ENCODE data around the gene LOC128125822.

Gene LOC128125822

DNA sequence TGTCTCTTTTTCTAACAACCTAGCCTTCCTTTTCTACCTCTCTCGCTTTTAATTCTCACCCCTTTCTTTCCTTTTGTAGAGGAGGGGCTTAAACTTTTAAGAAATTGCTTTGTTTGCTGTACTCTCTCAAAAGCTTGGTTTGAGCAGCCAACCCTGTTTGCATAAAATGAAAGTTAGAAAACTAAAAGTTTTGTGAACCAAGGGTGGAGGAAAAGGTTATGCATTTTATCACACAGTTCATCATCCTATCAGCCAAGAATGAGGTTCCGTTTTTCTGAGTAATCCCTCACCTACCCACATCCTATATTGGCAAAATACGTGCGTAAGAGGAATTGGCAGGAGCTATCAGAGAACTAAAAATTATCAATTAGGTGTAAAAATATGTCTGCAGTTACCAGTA is 42.8 kb upstream of the LOC128125822 start:
- no peak overlapping the region for H3K4me3 ChIP-seq (ENCODE audit: low read depth, low read length)
- DNase-seq (ENCODE audit: low read depth, low spot score) = no peak
- no peak for TF ChIP-seq CTCF (IDR thresholded peaks at IDR 0.05; ENCODE audit: insufficient read depth, low read length, missing control alignments)
- ChIA-PET CTCF (no interaction called here), POLR2A (no interaction called here)

- no peak for TF ChIP-seq CTCF (IDR thresholded peaks at IDR 0.05; ENCODE audit: insufficient read depth, low read length, missing control alignments)
- CTCF ChIA-PET = no interaction called here
- DNase-seq (ENCODE audit: low read depth, low spot score) = no peak
- POLR2A ChIA-PET = no interaction called here
- no peak overlapping the region for H3K4me3 ChIP-seq (ENCODE audit: low read depth, low read length)
These were observed 42.1 kb upstream of the LOC128125822 start for GRCh38 chr6:63530182-63530581.

- H3K4me3 ChIP-seq (ENCODE audit: low read depth, low read length) = no peak overlapping the region
- no peak for DNase-seq (ENCODE audit: low read depth, low spot score)
- ChIA-PET CTCF (no interaction called here), POLR2A (no interaction called here)
- TF ChIP-seq CTCF (IDR thresholded peaks at IDR 0.05; ENCODE audit: insufficient read depth, low read length, missing control alignments) = no peak
These were observed 41.3 kb upstream of the LOC128125822 start for GRCh38 chr6:63530991-63531390.

GRCh38 chr6:63533026-63533425 is 39.3 kb upstream of the LOC128125822 start:
- CTCF ChIA-PET = no interaction called here
- DNase-seq (ENCODE audit: low read depth, low spot score) = no peak
- POLR2A ChIA-PET = no interaction called here
- no peak for TF ChIP-seq CTCF (IDR thresholded peaks at IDR 0.05; ENCODE audit: insufficient read depth, low read length, missing control alignments)
- no peak overlapping the region for H3K4me3 ChIP-seq (ENCODE audit: low read depth, low read length)

GRCh38 chr6:63533952-63534351 is 38.3 kb upstream of the LOC128125822 start:
- no peak overlapping the region for H3K4me3 ChIP-seq (ENCODE audit: low read depth, low read length)
- ChIA-PET POLR2A (no interaction called here), CTCF (no interaction called here)
- DNase-seq (ENCODE audit: low read depth, low spot score) = no peak
- no peak for TF ChIP-seq CTCF (IDR thresholded peaks at IDR 0.05; ENCODE audit: insufficient read depth, low read length, missing control alignments)

GRCh38 chr6:63537201-63537958 is 34.9 kb upstream of the LOC128125822 start:
- CTCF ChIA-PET = no interaction called here
- no peak overlapping the region for H3K4me3 ChIP-seq (ENCODE audit: low read depth, low read length)
- DNase-seq (ENCODE audit: low read depth, low spot score) = no peak
- TF ChIP-seq CTCF (IDR thresholded peaks at IDR 0.05; ENCODE audit: insufficient read depth, low read length, missing control alignments) = no peak
- POLR2A ChIA-PET = no interaction called here

Measured in AG04449 (cell line).